Osteoblast (primary cell): ENCODE data around the gene CFAP92. TPM values are rescaled to one million over a fixed set of nuclear protein-coding genes. Genes with fewer than 3 reads are reported as not detected.

ENCODE experiments used
- DNase-seq: peaks from one replicate; pipeline ENCODE4 v3.0.0; 2011; ENCODE audit warnings: low spot score, mixed read lengths; ENCODE audit not compliant: insufficient read length; ENCODE audit errors: missing footprints
- H2AFZ ChIP-seq: 2 replicates; pipeline ENCODE4 v1.6.0; 2011; ENCODE audit warnings: mild to moderate bottlenecking, low read length
- H3K27ac ChIP-seq: 2 replicates; pipeline ENCODE4 v1.5.1; 2011; ENCODE audit warnings: mild to moderate bottlenecking, low read depth, low read length, moderate library complexity
- H3K27me3 ChIP-seq: 2 replicates; pipeline ENCODE4 v1.6.0; 2012; ENCODE audit warnings: mild to moderate bottlenecking, control low read depth, inconsistent platforms, low read length, moderate library complexity; ENCODE audit not compliant: insufficient read depth
- H3K36me3 ChIP-seq: 2 replicates; pipeline ENCODE4 v1.5.1; 2011; ENCODE audit warnings: mild to moderate bottlenecking, low read length, control low read depth, moderate library complexity; ENCODE audit not compliant: insufficient read depth
- H3K4me1 ChIP-seq: 2 replicates; pipeline ENCODE4 v1.5.1; 2011; ENCODE audit warnings: mild to moderate bottlenecking, low read length, control low read depth, moderate library complexity; ENCODE audit not compliant: insufficient read depth
- H3K4me2 ChIP-seq: 2 replicates; pipeline ENCODE4 v1.6.0; 2011; ENCODE audit warnings: mild to moderate bottlenecking, low read length; ENCODE audit not compliant: insufficient read depth
- H3K4me3 ChIP-seq: fragments of 200-600 bp; sonication (generic); 3 replicates; pipeline ENCODE4 v1.5.1; 2012; ENCODE audit warnings: mild to moderate bottlenecking, low read length, inconsistent platforms; ENCODE audit not compliant: insufficient read depth
- H3K79me2 ChIP-seq: 2 replicates; pipeline ENCODE4 v1.6.0; 2012; ENCODE audit warnings: mild to moderate bottlenecking, low read length, control low read depth, inconsistent platforms; ENCODE audit not compliant: insufficient read depth
- H3K9me3 ChIP-seq: 2 replicates; pipeline ENCODE4 v1.5.1; 2011; ENCODE audit warnings: low read depth, low read length, control low read depth
- H4K20me1 ChIP-seq: 2 replicates; pipeline ENCODE4 v1.6.0; 2012; ENCODE audit warnings: mild to moderate bottlenecking, low read length, control low read depth; ENCODE audit not compliant: insufficient read depth
- total RNA-seq: library from RNA; depleted of rRNA; stranded (reverse); fragments of >200 nt; gene quantifications from 2 replicates; pipeline ENCODE4 v1.2.3, GENCODE V29; 2012
- TF ChIP-seq, protein P1 (sequence below): IDR thresholded peaks from 2 replicates; pipeline ENCODE4 v1.5.1; 2011; ENCODE audit warnings: mild to moderate bottlenecking, low read depth, low read length, moderate library complexity; ENCODE audit errors: extremely low read depth

Gene CFAP92
- total RNA-seq, 1 donor = not detected

DNA sequence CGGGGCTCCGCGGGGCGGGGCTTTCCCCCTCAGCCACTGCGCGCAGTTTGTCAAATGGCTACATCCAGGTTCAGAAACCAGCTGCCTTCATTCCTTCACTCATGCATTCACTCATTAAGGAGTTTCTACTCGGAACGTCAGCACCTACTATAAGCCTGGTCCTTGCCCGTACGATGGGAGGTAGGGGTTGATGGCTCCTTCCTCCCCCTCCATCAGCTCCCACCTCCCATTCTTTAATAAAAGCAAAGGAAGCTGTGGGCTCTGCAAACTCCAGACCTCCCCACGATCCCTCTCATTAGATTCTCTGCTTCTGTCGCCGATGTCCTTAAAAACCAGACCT is 267 bp upstream of the CFAP92 start:
- Histone ChIP-seq H3K27me3 (peaks cover 61% of the 10 kb centered on the region), H3K4me2 (peak overlapping the region; percentile 73), H3K27ac (no peak overlapping the region), H2AFZ (no peak overlapping the region), H3K4me3 (peak overlapping the region; percentile 60), H4K20me1 (no peaks in the 10 kb centered on the region), H3K79me2 (no peaks in the 10 kb centered on the region), H3K4me1 (peaks cover 3% of the 10 kb centered on the region), H3K9me3 (no peaks in the 10 kb centered on the region), H3K36me3 (no peaks in the 10 kb centered on the region)
- DNase-seq = no peak
- TF ChIP-seq, protein P1, sequence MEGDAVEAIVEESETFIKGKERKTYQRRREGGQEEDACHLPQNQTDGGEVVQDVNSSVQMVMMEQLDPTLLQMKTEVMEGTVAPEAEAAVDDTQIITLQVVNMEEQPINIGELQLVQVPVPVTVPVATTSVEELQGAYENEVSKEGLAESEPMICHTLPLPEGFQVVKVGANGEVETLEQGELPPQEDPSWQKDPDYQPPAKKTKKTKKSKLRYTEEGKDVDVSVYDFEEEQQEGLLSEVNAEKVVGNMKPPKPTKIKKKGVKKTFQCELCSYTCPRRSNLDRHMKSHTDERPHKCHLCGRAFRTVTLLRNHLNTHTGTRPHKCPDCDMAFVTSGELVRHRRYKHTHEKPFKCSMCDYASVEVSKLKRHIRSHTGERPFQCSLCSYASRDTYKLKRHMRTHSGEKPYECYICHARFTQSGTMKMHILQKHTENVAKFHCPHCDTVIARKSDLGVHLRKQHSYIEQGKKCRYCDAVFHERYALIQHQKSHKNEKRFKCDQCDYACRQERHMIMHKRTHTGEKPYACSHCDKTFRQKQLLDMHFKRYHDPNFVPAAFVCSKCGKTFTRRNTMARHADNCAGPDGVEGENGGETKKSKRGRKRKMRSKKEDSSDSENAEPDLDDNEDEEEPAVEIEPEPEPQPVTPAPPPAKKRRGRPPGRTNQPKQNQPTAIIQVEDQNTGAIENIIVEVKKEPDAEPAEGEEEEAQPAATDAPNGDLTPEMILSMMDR = no peak

DNA sequence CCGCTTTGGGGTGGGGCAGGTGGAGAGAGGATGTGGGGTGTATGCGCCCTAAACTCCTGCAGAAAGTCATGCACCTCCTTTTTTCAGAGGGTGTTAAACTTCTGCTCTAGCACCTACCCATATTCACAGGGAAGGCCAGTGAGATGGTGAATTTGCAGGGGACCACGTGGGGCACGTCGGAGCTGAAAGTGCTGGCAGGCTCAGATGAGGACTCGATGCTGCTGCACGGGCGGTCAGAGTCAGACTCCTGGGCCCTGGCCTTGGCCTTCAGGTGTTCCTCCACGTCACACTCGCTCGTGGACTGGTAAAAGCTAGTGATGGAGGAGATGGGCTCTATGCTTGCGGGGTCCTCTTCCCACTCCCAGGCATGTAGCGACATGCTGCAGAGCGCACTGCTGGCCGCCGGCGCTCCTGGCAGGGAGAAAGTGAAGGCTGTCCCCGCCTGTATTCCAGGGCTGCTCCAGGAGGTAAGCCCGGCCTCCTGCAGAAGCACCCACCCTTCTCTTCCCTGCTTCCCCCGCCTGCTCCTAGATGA is 883 bp downstream of the CFAP92 start:
- H2AFZ ChIP-seq = no peak overlapping the region
- peaks cover 3% of the 10 kb centered on the region for H3K4me1 ChIP-seq
- H3K9me3 ChIP-seq = no peaks in the 10 kb centered on the region
- no peaks in the 10 kb centered on the region for H3K36me3 ChIP-seq
- H3K79me2 ChIP-seq = no peaks in the 10 kb centered on the region
- no peak overlapping the region for H3K27ac ChIP-seq
- no peak overlapping the region for H3K4me2 ChIP-seq
- TF ChIP-seq, protein P1 = no peak
- no peaks in the 10 kb centered on the region for H4K20me1 ChIP-seq
- no peak overlapping the region for H3K4me3 ChIP-seq
- peak; percentile 75 for DNase-seq
- peaks cover 52% of the 10 kb centered on the region for H3K27me3 ChIP-seq

DNA sequence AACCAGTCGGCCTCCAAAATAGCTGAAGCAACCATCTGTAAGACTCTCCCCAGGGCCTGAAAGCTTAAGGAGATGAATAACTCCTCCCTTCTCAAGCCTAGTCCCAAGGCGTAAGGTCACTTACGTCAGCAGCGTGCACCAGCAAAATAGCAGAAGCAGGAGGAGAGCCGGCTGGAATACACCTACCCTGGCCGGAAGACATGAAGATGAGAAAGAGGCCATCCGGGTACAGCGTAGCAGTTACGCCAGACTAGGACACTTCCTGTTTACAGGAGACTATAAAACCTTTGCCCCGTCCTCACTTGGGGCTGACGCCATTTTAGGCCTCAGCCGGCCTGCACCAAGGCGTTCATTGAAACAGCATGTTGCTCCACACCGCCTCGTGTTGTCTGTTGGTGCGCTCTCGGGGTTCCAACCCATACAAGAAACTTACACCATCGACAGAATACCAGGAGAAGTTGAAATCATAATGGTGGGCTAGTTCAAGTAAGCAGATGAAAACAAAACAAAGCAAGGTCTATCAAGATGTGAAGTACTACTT is 2.5 kb downstream of the CFAP92 start:
- Histone ChIP-seq H3K27me3 (peaks cover 40% of the 10 kb centered on the region), H3K4me3 (no peak overlapping the region), H4K20me1 (no peaks in the 10 kb centered on the region), H2AFZ (no peak overlapping the region), H3K79me2 (no peaks in the 10 kb centered on the region), H3K36me3 (no peaks in the 10 kb centered on the region), H3K4me2 (no peak overlapping the region), H3K4me1 (peaks cover 3% of the 10 kb centered on the region), H3K27ac (no peak overlapping the region), H3K9me3 (no peaks in the 10 kb centered on the region)
- TF ChIP-seq, protein P1 = no peak
- peak; percentile 17 for DNase-seq

DNA sequence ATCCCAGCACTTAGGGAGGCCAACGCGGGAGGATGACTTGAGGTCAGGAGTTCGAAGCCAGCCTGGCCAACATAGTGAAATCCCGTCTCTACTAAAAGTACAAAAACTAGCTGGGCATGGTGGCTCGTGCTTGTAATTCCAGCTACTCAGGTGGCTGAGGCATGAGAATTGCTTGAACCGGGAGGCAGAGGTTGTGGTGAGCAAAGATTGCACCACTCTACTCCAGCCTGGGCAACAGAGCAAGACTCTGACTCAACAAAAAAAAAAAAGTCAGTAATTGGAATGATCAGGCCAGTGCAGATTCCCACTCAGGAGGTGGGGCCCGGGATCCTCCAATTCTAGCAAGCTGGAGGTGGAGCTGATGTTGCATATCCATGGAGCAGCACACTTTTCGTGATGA is 5.6 kb downstream of the CFAP92 start:
- H3K4me3 ChIP-seq = no peak overlapping the region
- peak; percentile 11 for DNase-seq
- peaks cover 12% of the 10 kb centered on the region for H3K27me3 ChIP-seq
- H3K27ac ChIP-seq = no peak overlapping the region
- H3K79me2 ChIP-seq = no peaks in the 10 kb centered on the region
- H2AFZ ChIP-seq = no peak overlapping the region
- no peak overlapping the region for H3K4me2 ChIP-seq
- H3K9me3 ChIP-seq = no peaks in the 10 kb centered on the region
- H4K20me1 ChIP-seq = no peaks in the 10 kb centered on the region
- TF ChIP-seq, protein P1 = no peak
- H3K4me1 ChIP-seq = no peaks in the 10 kb centered on the region
- no peaks in the 10 kb centered on the region for H3K36me3 ChIP-seq
